HL-60/S4 treated with phorbol 12-myristate 13-acetate at 8.2 ng/mL for 4 days and 3 days (cell line): ENCODE data around the gene THG1L.

ENCODE experiments used
- in situ Hi-C: fragments of 300-500 bp; cut with MboI; formaldehyde crosslinking; loops from 2 replicates; pipeline ENCODE4 v1.15.0; 2022; ENCODE audit warnings: low sequenced_read_pairs

The THG1L gene

DNA sequence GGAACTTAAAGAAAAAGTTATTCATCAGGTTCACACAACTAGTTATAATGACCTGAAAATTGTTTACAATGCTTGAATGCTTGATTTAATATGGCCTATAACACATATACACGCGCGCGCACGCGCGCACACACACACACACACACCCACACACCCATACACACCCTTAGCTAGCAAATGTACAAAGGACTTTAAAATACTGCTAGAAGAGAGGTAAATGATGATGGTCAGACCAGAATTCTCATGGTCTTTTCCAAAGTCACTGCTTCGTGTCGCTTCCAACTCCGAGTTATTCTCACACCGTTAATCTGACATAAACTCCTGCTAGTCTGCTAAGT, 18.2 kb downstream of the THG1L start:
- in situ Hi-C loops = no loop called here

DNA sequence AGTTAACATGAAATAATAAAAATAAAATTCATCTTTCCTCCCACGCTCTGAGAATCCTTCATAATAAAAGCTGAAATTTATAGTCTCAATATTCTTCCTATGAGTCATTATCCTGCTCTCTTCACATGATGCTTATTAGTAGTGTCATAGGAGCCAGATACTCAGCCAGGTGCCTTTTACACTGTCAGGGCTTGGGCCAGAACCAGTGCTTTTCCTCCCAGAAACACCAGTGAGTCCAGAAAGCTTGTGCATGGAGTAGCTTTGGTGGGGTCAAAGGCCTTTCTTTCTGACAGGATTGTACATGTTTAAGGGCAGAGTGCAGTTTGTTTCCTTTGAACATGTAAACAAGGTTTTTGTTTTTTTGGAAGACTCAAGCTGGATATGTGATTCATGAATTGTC, 19.1 kb downstream of the THG1L start:
- in situ Hi-C loops = no loop called here

DNA sequence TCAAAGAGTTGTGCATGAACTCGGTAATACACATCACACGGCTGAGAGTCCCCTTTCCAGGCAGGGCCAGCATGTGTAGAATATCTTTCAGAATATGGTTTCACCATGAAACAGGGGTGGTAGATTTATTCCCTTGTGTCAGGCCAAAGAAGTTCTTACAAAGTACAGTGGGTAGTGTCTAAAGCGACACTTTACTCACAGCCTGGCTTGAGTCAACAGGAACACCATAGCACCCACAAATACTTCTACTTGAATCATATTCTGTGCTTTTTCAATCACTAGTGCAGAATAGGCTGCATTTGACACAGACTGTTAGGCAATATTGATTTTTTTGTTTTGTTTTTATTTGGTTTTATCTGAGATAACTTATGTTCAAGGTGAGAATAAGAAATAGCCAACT, 24.9 kb downstream of the THG1L start:
- in situ Hi-C loops = no loop called here

DNA sequence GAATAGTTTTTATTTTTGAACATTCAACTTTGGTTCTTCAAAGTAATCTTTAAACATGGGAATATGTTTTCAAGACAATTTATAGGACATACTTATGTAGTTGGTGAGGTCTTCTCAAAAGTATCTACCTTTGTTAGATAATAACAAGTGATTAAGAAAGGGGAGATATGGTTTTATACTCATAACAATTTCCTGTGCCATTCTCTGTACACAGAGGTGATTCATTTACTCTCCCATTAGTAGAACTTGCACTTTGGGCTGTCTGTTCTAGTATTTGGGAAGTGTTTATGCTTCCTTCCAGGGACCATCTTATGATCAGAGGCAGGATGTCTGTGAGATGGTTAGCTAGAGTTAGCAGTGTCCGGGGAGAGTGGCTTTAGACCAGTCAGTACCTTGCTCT, 27.5 kb downstream of the THG1L start:
- in situ Hi-C loops = no loop called here

DNA sequence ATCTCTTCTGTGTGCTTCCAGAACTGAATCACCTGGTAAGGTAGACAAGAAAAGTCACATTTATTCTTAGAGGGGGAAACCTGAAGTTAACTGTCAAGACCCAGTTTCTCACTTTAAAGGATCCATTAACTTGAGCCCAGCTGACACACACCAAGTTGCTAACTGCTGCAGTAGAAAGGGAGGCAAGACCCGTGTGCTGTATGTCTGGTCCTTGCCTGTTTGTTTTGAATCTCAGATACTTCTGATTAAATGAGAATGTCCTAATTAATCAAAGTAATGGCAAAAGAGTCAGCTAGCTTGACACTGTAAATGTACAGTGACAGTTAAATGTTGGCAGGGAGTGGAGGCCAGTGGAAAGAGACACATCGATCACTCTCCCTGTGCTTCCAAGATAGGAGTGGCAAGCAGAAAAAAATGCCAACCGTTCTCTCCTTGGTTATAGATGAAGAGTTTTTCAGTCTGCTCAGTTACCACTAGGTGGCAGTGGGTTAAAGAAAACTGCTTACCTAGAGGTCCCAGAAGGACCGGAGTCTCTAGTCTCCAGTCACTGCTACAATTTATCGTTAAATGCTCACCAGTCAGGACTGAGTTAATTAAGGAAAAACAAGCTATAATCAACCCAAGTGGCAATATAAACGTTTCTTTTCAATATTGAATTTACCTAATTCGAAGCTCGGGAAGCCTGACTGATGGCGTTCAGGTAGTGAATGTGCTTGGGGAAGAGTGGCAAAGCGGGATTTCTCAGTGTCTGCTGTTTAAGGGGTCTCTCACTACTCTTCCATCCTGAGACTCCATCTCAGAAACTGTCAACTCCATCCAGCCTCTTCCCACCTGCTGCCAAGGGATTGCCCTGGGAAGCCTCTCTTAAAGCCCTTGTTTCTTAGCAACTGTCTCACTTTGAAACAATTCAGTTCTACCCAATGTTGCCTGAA, 30.7 kb downstream of the THG1L start:
- in situ Hi-C loops = no loop called here

DNA sequence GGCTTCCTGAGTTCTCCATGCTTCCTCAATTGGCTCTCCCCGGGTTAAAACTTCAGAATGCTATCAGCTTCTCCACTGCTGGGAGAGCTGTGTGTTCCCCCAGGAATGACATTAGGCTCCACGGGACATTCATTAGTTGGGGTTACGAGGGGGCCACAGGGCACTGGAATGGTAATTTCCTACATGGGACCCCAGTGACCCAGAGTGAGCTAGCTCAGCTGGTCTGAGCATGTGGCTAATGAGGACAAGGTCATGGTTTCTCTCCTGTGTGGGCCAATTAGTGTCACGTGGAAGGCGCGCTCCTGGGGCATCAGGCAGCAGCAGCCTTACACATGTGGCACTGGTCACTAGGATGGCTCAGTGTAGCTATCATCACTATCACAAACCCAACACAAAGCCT, 33.3 kb downstream of the THG1L start:
- in situ Hi-C loops = no loop called here

DNA sequence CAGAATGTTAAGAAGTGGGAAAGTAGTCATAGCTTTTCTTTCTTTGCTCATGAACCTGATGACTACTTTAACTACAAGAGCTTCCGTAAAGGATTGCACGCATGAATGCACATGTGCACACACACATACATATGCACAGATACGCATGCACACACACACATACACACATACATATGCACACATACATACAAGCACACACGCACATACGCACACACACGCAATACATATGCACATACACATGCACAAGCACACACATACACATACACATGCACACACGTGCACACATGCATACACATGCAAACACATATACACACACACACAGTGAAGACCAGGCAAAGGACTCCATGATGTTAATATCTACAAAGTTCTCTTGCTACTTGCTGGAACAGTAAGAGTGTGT, 35.2 kb downstream of the THG1L start:
- in situ Hi-C loops = no loop called here

DNA sequence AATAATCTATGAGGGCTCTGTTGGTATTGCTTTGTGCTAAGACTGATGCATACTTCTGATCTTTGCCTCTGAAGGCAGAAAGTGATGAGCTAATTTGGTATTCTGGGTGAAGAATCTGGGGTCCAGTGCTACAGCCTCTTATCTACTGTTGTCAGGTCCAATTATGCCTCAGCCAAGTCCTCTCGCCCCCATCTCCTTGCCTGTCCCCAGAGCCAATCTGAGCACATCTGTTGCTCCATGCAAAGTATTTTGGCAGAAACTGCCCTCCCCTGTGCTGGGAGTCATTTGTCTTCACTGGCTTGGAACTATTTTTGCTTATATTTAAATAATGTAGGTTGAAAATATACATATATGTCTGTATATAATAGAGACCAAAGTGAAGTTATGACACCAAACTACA, 35.7 kb downstream of the THG1L start:
- in situ Hi-C loops = no loop called here

DNA sequence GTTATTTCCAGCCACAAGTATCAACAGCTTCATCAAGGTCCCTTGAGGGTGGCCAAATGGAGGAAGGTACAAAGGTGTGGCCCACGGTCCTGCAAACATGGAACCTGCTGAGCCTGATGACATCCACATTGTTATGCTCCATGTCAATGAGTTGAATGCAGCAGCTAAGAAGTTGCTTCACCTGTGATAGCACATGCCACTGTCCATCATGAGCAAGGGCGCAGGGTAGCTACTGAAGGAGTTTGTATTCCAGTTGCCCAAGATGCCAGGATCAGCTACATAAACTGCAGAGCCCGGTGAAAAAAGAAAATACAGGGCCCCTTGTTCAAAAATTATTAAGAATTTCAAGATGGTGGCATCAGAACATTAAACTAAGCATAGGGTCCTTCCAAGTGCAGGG, 36.5 kb downstream of the THG1L start:
- in situ Hi-C loops = no loop called here

DNA sequence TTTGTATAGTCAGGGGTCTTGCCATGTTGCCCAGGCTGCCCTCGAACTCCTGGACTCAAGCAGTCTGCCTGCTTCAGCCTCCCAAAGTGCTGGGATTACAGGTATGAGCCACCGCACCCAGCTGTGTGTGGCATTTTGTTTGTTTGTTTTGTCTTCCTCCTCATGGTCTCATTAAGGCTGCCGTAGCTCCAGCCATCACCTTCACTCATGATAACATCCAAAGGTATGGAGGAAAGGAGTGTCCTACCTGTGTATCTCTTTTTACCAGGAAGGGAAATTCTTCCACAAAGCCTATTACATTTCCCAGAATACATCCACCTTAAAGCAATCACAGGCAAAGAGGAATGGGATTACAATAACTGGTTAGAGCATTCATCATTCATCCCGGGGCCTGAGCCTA, 39.4 kb downstream of the THG1L start:
- in situ Hi-C loops = no loop called here

DNA sequence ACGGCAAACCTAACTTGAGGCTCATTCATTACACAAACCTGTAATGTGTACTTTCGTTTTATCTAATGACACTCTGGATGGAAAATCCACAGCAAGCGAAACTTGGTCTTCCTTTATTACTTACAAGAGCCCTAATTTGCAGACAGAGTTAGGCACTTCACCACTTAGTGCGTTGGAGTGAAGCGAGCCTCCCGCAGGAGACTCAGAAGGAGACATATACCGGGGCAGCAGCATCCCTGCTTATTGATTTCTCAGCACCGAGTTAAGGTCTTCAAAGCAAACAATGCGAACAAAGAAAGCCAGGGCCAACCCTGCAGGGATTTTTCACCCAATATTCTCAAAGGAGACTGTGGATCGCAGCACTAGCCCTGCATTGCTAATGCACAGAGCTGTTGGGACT, 40.9 kb downstream of the THG1L start:
- in situ Hi-C loops = no loop called here

DNA sequence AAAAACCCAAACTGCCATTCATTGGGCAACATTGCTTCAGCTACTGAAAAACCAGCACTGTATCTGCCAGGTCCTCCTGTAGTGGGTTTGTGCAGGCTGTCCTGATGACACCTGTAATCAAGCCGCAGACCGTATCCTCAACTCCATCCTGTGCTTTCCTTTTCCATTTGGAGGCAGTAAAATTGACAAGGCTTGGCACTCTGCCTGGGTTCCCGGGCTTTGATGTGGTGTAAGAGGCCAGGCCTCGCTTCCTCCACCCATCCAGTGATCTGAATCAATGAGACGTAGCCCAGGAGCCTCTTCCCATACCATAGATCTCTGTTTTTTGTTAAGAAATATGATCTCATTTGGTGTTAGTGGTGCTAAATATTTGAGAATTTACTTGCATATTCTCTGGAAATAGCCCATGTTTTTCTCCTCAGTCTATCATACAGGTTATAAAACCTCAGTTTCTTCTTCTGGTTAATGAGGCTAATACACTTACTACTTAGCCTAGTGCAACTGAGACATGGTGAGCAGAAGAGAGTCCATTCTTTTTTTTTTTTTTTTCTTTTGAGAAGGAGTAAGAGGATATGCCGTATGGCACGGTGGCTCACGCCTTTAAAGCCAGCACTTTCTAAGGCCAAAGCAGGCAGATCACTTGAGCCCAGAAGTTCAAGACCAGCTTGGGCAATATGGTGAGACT, 47.0 kb downstream of the THG1L start:
- in situ Hi-C loops = no loop called here

DNA sequence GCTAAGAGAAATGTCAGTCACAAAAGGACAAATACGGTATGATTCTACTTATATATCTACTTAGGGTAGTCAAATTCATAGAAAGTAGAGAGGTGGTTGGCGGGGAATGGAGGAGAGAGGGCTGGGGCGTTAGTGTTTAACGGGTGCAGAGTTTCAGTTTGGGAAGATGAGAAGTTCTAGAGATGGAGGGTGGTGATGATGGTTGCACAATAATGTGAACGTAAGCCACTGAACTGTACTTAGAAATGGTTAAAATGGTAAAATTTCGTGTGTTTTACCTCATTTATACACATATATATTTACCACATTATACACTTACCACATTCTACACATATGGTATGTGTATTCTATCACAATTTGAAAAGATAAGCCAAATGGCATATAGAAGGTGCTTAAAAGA, 48.0 kb downstream of the THG1L start:
- in situ Hi-C loops = no loop called here

DNA sequence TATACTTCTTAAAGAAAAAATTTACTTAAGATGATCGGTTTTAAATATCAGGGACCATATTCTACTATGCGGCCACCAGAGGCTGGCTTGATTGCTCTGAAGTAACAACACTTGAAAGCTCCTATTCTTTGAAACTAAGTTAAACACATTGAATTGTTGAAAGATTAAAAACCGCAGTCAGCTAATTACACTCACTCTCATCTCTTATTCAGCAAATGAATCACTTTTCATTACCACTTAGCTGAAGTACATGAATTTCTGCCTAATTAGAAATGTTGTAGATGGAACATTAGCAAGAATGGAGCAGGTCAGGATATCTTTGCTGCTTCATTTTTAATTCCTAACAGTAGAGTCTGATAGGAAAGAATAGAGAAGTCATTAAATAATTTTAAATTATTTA, 54.6 kb downstream of the THG1L start:
- in situ Hi-C loops = no loop called here
